GM19025 (cell line): ENCODE data around the gene GEMIN4.

Source experiments
- ATAC-seq: cut with Tn5 transposase; IDR thresholded peaks from one replicate; pipeline ENCODE4 v1.9.1; 2021; ENCODE audit warnings: mild to moderate bottlenecking, low read depth, moderate library complexity; ENCODE audit not compliant: unreplicated experiment

Gene GEMIN4

DNA sequence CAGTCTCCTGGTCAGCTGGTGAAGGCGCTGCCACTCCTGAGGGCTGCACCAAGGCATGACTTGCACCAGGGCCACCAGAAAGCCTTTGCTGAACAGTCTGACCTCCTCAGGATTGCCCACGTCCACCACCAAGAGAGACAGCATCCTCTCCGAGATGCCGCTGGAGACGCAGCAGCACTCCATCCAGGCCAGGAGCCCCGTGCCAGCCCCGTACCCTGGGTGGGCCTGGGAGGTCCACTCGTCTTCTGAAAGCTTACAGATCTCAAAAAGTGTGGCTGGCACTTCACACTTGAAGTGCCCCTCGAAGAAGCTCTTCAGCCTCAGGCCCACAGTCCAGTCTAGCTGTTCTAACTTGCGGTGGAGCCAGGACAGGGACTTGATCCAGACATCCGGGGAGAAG is 6.7 kb downstream of the GEMIN4 start:
- ATAC-seq: no peak

DNA sequence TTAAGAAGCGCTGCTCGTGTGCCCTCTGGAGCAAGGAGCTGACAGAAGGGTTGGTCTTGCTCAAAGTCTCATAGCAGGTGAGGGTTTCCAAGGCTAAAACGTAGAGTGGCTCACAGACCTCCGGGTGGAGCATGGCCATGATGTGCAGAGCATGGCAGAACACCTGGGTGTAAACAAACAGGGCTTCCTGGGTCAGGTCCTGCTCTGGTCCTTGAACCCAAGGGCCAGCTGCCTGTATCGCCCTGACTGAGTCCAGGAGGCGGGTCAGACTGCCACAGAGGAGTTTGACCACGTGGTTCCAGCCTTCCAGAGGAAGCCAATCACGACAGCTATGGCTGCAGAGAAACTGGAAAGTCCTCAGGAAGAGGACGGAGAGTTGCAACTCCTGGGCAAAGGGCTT is 7.1 kb downstream of the GEMIN4 start:
- no peak for ATAC-seq

DNA sequence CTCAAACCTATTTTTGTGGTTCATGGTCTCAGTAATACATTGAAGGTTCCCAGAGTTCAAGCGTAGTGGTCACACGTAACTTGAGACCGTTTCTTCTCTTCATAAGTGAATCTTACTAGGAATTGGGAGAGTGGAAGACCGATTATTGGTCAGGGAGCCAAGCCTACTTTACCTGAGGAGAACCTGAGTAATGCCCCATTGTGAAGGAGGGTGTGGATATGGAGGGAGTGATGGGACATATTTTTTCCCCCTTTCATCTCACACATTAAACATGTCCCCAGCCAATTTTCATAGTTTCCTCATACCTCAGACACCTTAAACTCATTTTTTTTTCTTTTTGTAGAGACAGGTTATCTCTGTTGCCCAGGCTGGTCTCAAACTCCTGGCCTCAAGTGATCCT is 8.9 kb downstream of the GEMIN4 start:
- ATAC-seq: no peak

DNA sequence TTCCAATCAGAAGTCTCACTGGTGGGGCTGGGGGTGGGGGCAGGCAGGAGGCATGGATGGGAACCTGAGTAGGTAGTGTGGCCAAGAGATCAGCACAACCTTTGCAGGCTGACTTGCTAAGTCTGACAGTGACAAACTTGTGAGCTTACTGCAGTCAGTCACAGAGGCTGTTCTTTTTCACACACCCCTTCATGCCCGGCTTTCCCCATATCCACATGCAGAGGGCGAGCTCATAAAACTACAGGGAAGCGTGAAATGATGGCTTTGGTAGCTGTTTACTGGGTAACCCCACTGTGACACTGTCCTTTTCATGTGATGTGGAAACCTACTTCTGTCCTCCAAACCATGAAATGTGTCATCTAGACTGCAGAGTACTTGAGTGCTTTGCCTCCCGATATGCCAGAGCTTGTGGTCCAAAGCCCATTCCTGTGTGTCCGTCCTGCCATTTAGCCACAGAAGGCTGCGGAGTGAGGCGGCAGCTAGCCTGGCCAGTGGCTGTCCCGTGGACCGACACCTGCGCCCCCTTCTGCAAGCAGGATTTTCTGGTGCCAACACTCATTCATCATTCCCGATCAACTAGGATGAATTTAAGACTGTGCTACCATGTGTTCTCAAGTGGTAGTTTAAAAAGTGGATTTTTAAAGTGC is 9.8 kb downstream of the GEMIN4 start:
- ATAC-seq: no peak

DNA sequence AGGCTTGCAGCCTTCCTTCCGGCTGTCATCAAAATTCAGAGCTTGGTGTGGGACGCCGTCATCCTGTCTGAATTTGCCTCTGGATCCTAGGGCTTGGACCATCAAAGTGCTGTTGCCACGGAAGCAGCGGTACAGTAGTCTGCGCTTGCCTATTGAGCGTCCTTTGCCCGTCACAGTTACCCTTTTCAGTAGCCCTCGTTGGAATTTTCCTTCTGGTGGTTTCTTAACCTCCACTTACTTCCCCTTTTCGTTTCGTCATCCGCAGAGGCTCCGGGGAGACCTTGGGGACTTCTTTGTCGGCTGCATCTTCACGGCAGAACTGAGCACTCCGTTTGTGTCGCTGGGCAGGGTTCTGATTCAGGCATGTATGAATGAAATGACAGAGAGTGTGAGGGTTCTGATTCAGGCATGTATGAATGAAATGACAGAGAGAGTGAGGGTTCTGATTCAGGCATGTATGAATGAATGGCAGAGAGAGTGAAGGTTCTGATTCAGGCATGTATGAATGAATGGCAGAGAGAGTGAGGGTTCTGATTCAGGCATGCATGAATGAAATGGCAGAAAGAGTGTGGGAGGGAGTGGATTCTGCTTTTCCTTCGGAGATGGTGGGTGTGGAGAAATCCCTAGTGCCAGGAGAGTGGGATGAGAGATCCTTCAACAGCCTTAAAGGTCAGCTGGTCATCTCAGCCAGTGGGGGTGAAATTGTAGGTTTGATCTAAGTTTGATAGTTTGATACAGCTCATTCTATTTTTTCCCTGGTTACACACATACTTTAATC is 11.6 kb downstream of the GEMIN4 start:
- peak; percentile 67 for ATAC-seq

DNA sequence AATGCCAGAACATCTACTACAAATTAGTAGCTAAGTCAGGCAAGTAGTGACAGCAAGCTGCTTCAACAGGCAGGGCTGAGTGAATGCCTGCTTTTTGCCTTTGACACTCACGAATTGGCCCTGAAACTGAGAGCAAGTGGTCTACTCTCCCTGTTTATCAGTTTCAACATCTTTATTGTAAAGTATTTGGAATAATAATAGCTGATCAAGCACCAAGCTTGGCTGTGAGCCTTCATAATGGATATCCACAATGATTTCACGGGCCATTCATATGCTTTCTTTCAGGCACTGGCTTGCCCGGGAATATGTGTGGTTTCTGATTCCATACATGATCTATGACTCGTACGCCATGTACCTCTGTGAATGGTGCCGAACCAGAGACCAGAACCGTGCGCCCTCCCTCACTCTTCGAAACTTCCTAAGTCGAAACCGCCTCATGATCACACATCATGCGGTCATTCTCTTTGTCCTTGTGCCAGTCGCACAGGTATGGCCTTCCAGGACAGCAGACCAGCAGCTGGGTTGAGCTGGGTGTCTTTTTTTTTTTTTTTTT is 14.4 kb downstream of the GEMIN4 start:
- no peak for ATAC-seq

DNA sequence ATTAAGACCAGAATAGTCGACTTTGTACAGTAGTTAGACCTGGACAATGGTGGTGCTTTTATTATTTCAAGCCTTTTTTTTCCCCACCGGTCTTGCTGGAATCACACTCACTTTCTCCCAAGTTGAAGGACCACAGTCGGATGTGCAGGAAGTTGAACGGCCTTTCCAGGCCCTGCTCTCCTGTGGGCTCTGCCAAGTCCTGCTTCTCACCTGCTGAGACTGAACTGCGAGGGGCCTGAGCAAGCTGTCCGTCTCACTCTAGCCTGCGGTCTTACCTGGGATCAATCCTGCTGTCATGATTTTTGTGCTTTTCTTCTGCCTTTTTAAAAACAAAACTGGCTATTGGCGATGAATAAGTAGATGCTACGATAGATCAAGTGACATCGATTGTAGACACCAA is 18.3 kb downstream of the GEMIN4 start:
- ATAC-seq: no peak

DNA sequence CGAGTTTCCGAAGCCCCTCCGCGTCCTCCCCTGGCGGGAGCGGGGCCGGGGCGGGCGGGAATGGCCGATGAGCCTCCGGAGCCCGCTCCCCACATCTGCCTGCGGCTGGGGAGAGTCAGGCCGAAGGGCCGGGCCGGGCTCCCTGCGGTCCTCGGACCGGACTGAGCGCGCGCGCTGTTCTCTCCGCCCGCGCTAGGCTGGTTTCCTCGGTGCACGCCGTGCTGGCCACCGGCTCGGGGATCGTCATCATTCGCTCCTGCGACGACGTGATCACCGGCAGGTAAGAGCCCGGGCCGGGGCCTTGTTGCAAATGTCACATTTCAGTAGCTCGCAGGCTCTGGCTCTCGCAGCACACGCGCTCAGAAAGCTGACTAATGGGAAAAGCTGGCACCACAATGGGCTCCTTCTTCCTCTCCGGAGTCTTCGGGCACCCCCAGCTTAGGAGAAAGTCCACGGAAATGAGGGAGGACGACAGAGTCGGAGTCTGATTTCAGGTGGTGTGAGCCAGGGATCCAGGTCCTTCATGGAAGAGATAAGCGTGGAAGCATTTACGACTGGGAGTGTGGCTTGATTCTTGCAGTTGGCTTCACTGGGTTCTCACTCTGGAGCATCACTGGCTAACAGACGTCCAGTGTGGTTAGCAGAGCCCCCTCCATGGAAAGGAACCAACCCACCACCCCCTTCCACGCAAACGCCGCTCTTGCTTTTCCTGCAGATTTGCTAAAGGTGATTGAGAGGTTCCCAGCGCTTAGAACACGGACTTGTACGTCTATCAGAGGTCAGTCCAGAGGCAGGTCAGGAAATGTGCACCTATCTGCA is 19.0 kb downstream of the GEMIN4 start:
- ATAC-seq: peak; percentile 45

DNA sequence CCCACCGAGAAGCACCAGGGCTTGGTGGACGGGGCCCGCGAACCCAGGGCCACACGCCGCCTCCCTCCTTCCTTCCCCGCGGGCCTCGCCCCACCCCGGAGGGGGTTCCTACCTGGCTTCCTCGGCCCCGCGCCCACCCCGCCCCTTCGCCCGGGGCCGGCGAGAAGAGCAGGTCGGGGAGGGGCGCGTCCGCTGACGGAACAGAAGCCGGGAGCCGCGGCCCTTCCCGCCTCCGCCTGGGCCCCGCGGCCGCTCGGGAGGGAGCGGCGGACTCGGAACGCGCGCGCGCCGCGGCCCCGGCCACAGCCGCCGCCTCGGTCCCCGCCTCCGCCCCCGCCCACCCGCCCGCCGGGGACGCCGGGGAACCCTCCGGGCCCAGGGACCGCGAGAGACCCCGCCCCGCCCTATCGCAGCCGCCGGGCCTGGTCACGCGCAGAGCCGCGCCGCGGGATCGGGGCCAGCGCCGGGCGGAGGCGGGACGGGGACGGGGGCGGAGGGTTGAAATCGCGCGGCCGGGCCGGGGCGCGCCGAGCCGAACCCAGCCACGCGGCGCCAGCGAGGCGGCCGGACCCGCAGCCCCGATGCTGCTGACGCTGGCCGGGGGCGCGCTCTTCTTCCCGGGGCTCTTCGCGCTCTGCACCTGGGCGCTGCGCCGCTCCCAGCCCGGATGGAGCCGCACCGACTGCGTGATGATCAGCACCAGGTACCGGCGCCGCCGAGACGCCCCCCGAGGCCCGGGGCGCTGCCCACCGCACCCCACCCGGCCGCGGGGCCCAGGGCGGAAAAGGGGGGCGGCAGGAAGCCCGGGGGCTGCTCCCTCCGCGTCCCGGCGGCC is 19.8 kb downstream of the GEMIN4 start, which contains the start of gene TLCD3A:
Gene TLCD3A (plus strand): TSS at position 530 of the 835 bp plus-strand sequence. CDS start 52 bp downstream, at position 582.
- ATAC-seq: peak; percentile 51

DNA sequence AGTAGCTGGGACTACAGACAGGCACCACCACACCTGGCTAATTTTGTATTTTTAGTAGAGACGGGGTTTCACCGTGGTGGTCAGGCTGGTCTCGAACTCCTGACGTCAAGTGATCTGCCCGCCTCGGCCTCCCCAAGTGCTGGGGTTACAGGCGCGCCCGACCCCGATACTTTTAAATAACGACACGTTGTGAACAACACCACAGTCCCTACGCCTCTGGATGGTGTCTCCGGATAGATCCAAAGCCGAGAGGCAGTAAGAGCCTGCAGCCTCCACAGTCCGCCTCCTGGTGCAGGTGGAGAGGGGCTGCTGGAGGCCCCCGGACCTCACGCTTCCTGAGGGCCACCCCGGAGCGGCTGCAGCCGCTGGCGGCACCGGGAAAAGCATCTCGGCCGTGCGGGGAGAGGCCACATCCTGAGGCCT is 20.4 kb downstream of the GEMIN4 start:
- ATAC-seq: no peak

DNA sequence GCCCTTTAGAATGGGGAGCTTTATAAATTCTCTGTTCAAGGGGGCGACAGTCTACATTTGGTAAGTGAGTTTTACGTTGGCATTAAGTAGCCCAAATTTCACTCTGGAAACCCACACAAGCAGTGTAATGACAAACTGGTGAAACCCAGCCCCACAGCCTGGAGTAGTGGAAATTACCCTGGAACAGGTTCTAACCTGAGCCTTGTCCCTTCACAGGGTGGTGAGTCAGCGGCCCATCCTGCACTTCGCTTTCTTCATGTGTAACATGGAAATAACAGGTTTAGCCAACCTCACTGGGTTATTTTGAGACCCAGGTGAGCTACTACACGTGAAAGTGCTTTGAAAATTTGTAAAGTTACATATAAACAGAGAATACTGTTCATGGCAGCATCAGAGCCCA is 23.2 kb downstream of the GEMIN4 start:
- no peak for ATAC-seq

DNA sequence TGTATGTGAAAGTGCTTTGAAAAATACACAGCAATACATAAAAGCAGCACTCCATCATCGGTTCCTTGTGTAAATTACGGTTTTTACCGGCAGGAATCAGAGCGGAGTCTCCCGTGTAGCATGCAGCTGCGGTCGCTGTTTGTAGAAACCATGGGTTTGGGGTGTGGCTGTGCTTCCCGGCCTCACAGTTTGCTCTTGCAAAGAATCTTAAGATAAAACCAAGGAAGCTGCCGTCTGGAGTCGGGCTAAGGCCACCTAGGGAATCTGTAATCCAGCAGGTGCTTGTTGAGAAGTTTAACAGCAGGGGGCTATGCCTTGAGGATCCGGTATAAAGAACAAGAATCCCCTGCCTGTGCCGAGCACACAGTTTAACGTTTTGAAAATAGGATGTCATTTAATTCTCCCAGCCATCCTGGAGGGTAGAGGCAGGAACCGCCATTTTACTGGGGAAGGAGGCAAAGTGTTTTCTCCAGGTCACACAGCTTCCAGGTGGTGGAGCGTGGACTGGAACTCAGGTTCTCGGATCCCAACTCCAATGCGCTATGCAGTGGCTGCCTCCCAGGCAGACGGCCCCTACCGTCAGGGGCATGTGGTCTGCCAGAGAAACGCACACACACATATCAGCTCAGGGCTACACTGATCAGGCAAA is 25.7 kb downstream of the GEMIN4 start:
- no peak for ATAC-seq

DNA sequence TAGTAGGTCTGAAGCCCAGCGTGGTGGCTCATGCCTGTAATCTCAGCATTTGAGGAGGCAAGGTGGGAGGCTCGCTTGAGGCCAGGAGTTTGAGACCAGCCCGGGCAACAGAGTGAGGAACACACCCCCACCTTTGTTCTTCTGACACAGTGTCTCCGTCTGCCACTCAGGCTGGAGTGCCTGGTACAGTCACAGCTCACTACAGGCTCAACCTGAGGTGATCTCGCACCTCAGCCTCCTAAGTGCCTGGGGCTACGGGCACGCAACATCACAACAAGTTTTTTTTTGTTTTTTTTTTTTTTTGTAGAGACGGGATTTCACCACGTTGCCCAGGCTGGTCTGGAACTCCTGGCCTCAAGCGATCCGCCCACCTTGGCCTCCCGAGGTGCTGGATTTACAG is 26.3 kb downstream of the GEMIN4 start:
- ATAC-seq: no peak

DNA sequence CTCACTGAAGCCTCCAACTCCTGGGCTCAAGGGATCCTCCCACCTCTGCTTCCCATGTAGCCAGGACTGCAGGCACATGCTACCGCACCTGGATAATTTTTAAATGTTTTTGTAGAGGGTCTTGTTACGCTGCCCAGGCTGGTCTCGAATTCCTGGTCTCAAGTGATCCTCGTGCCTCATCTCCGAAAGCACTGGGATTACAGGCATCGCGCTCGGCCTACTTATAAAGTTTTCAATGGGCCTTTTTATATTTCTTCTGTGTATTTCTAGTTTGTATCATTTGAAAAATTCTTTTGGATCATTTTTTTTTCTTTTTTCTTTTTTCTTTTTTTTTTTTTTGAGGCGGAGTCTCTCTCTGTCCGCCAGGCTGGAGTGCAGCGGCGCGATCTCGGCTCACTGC is 27.0 kb downstream of the GEMIN4 start:
- no peak for ATAC-seq

DNA sequence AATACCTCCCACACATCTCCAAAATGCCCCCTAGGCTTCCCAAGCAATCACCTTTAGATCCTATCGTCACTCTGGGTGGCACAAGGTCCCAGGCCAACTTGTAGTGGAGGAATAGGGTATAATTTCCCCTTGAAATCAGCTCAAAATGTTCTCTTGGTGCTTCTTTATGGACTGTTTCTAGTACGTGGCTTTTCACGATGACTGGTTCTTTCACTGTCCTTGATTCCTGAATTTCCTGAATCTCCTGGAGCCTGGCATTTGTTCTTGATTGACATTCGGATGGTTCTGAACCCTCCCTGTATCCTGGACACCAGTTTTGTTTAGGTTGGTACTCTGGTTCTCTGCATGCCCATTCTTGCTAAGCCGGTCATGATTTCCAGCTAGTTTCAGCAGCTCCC is 30.5 kb downstream of the GEMIN4 start:
- no peak for ATAC-seq

DNA sequence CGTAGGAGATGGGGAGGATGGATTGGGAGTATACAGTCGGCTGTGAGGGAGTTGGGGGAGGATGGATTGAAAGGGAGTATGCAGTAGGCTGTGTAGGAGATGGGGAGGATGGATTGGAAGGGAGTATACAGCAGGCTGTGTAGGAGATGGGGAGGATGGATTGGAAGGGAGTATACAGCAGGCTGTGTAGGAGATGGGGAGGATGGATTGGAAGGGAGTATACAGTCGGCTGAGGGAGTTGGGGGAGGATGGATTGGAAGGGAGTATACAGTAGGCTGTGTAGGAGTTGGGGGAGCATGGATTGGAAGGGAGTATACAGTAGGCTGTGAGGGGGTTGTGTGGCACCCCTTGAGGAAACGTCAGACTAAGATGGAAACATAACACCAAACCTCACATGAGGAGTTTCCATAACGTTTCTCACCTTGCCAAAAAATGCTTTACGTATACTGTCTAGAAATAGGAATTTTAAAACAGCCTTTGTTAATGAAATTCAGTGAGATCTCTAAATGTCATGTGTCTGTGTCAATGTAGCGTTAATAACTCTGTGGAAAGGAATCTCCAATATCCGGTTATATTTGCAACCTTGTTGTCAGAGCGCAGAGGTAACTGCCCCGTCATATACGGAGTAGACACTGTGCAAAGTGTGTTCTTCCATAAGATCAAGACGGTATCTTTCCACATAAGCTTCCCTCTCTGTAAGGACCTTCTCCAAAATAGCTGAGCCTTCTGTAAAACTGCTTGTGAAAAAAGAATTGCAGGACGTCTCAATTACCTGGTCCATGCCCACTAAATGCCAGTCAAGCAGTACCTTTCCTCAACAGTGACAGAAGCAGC is 31.1 kb downstream of the GEMIN4 start:
- no peak for ATAC-seq

DNA sequence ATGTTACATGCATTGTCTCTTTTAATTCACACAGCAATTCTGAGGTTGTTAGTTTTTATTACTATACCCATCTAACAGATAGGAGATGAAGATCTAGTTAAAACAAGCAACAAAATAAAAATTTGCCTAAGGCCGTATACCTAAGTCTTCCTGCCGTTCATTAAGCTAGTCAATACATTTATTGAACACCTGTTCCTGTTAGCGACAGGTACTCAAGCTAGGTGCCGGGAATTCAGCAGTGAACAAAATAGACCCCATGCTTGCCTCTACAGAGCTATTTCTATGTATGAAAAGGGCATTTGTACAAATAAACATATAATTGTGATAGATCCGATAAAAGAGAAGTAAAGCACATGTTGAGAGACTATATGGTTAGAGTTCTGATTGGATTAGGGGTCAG is 34.0 kb downstream of the GEMIN4 start:
- ATAC-seq: no peak

DNA sequence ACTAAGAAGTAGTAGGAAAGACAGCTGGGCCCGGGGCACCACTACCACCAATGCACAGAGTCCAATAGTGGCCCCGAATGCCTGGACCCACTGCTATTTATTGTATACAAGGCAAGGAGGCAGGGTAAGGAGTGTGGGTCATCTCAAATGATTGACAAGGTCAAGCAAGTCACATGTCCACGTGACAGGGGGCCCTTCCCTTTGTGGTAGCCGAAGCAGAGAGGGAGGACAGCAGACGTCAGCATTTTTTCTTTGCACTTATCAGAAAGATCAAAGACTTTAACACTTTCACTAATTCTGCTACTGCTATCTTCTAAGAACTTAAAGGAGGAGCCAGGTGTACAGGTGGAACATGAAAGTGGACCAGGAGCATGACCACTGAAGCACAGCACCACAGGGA is 43.9 kb downstream of the GEMIN4 start:
- no peak for ATAC-seq

DNA sequence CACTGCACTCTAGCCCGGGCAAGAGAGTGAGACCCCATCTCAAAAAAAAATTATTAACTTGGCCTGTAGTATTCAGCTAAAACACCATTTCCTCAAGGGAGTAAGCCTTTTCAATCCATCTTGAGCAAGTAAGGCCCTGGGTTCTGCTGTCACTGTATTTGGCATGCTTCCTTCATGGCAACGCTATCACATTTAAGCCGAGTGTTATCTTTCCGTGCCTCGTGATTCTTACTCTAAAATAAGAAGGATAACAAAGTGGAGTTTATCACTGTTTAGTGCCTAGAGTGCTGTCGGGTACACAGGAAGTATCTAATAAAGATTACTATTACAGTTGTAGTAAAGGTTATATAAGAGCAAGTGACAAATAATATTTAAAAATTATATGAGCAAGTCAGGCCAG is 46.2 kb downstream of the GEMIN4 start:
- ATAC-seq: no peak
